HG02885 (cell line): ENCODE measurements around the gene FABP3.

ENCODE experiments used
- ATAC-seq: cut with Tn5 transposase; IDR thresholded peaks from one replicate; pipeline ENCODE4 v1.9.1; 2021; ENCODE audit warnings: mild to moderate bottlenecking; ENCODE audit not compliant: unreplicated experiment, poor library complexity

Gene FABP3

GRCh38 chr1:31324992-31325391 lies 47.9 kb downstream of the FABP3 start:
- no peak for ATAC-seq

- no peak for ATAC-seq
Measured at GRCh38 chr1:31324093-31324492, 48.8 kb downstream of the FABP3 start.

- no peak for ATAC-seq
Measured at GRCh38 chr1:31318146-31318545, 54.7 kb downstream of the FABP3 start.

GRCh38 chr1:31315902-31316301 lies 57.0 kb downstream of the FABP3 start:
- no peak for ATAC-seq
